Activated naive CD4-positive, alpha-beta T cell treated with anti-CD3 and anti-CD28 coated beads, Interleukin-2, amount 50 U/mL, for 24 hours (primary cell): ENCODE data around the gene IFT172.
"Not testable (repeated sequence)": the region's sequence is repeated elsewhere in the genome, so short reads cannot be mapped to it uniquely, and the experiment has no call there.

ENCODE experiments used
- H3K27ac Mint-ChIP-seq: one replicate; pipeline ENCODE4 v1.8.0; 2021; ENCODE audit warnings: mild to moderate bottlenecking, mixed read lengths
- H3K27me3 Mint-ChIP-seq: one replicate; pipeline ENCODE4 v1.8.0; 2021; ENCODE audit warnings: mixed read lengths
- H3K36me3 Mint-ChIP-seq: one replicate; pipeline ENCODE4 v1.8.0; 2021; ENCODE audit warnings: mixed read lengths
- H3K4me1 Mint-ChIP-seq: one replicate; pipeline ENCODE4 v1.8.0; 2021; ENCODE audit warnings: mixed read lengths
- H3K4me3 Mint-ChIP-seq: one replicate; pipeline ENCODE4 v1.8.0; 2021; ENCODE audit warnings: mild to moderate bottlenecking, mixed read lengths
- H3K9me3 Mint-ChIP-seq: one replicate; pipeline ENCODE4 v1.8.0; 2021; ENCODE audit warnings: mixed read lengths

Gene IFT172

GRCh38 chr2:27448381-27448780 lies 41.2 kb downstream of the IFT172 start:
- no peak overlapping the region for H3K4me3 Mint-ChIP-seq
- peaks cover 9% of the 10 kb centered on the region for H3K4me1 Mint-ChIP-seq
- H3K27ac Mint-ChIP-seq: no peak overlapping the region

GRCh38 chr2:27446057-27446456 lies 43.5 kb downstream of the IFT172 start:
- Mint-ChIP-seq H3K27me3 (no peaks in the 10 kb centered on the region), H3K4me1 (peaks cover 9% of the 10 kb centered on the region), H3K27ac (peak overlapping the region; percentile 32), H3K9me3 (no peaks in the 10 kb centered on the region), H3K4me3 (no peak overlapping the region), H3K36me3 (peaks cover 1% of the 10 kb centered on the region)

More at GRCh38 chr2:27448381-27448780, 41.2 kb downstream of the IFT172 start:
- Mint-ChIP-seq H3K9me3 (no peaks in the 10 kb centered on the region), H3K36me3 (peaks cover 3% of the 10 kb centered on the region), H3K27me3 (no peaks in the 10 kb centered on the region)

DNA sequence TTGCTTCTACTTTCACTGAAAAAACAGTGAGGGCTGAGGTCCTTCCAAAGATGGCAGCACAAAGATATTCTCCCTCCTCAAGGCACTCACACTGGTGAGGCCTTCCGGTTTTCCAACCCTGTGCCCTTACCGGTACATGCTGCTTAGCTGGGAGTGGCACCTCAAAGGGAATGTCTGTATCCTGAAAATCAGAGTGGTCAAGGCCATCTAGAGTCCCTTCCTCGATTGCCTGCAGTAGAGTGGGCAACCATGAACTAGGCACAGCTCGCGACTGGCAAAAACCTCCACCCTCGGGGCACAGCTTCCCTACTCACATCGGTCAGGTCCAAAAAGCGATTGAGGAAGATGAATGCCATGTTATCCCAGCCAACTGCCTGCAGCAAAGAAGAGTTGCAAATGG lies 43.9 kb downstream of the IFT172 start:
- no peak overlapping the region for H3K4me3 Mint-ChIP-seq
- peaks cover 3% of the 10 kb centered on the region for H3K36me3 Mint-ChIP-seq
- H3K27me3 Mint-ChIP-seq: no peaks in the 10 kb centered on the region
- peaks cover 9% of the 10 kb centered on the region for H3K4me1 Mint-ChIP-seq
- H3K9me3 Mint-ChIP-seq: no peaks in the 10 kb centered on the region
- H3K27ac Mint-ChIP-seq: peak overlapping the region; percentile 32

GRCh38 chr2:27445155-27445554 lies 44.4 kb downstream of the IFT172 start:
- H3K4me1 Mint-ChIP-seq: peaks cover 9% of the 10 kb centered on the region

DNA sequence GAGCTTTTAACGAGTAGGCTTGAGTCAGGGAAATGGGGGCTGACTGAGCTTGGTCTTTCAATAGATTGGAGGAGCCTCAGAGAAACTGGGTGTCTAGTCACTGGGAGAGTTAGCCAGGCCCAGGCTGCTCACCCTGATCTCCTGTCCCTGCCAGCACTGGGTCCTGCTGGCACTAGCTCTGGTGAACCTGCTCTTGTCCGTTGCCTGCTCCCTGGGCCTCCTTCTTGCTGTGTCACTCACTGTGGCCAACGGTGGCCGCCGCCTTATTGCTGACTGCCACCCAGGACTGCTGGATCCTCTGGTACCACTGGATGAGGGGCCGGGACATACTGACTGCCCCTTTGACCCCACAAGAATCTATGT lies 46.6 kb downstream of the IFT172 start:
- Mint-ChIP-seq H3K27ac (peak overlapping the region; percentile 19), H3K27me3 (no peaks in the 10 kb centered on the region), H3K4me1 (peaks cover 9% of the 10 kb centered on the region), H3K9me3 (no peaks in the 10 kb centered on the region), H3K4me3 (peak overlapping the region; percentile 3), H3K36me3 (peaks cover 11% of the 10 kb centered on the region)

More at GRCh38 chr2:27445155-27445554, 44.4 kb downstream of the IFT172 start:
- Mint-ChIP-seq H3K27me3 (no peaks in the 10 kb centered on the region), H3K9me3 (no peaks in the 10 kb centered on the region), H3K4me3 (no peak overlapping the region), H3K36me3 (peaks cover 4% of the 10 kb centered on the region), H3K27ac (no peak overlapping the region)

GRCh38 chr2:27441958-27442919 lies 47.3 kb downstream of the IFT172 start, which contains the start of gene KRTCAP3:
KRTCAP3 (plus strand) TSS chr2:27442381; CDS start chr2:27442413, 32 bp downstream.
- no peaks in the 10 kb centered on the region for H3K9me3 Mint-ChIP-seq

DNA sequence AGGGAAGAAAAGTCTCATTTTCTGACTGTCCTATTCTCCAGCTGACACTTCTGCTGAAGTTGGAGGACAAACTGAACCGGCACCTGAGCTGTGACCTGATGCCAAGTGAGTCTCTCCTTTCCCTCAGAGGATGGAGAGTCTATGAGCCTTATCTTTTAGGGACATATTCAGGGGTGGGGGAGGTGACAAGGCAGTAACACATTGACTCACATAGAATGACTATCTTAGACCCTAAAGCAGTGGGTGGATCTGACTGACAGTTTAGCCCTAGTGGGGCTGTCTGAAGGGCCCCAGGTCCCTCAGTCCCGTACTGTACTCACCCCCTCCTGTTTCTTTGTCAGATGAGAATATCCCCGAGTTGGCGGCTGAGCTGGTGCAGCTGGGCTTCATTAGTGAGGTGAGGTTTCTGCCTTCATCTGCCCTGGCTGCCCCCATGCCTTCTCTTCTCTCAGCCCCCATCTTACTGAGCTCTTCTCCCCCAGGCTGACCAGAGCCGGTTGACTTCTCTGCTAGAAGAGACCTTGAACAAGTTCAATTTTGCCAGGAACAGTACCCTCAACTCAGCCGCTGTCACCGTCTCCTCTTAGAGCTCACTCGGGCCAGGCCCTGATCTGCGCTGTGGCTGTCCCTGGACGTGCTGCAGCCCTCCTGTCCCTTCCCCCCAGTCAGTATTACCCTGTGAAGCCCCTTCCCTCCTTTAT lies 48.2 kb downstream of the IFT172 start:
- Mint-ChIP-seq H3K36me3 (peaks cover 12% of the 10 kb centered on the region), H3K27me3 (no peaks in the 10 kb centered on the region), H3K9me3 (no peaks in the 10 kb centered on the region), H3K27ac (no peak overlapping the region), H3K4me1 (peaks cover 9% of the 10 kb centered on the region), H3K4me3 (no peak overlapping the region)

More at GRCh38 chr2:27441958-27442919, 47.3 kb downstream of the IFT172 start, which contains the start of gene KRTCAP3:
- H3K27me3 Mint-ChIP-seq: no peaks in the 10 kb centered on the region
- peaks cover 12% of the 10 kb centered on the region for H3K36me3 Mint-ChIP-seq
- H3K27ac Mint-ChIP-seq: peak within 1 kb of the TSS; percentile 19
- peak within 1 kb of the TSS; percentile 3 for H3K4me3 Mint-ChIP-seq
- peaks cover 9% of the 10 kb centered on the region for H3K4me1 Mint-ChIP-seq

- peak overlapping the region; percentile 57 for H3K27ac Mint-ChIP-seq
- H3K27me3 Mint-ChIP-seq: no peaks in the 10 kb centered on the region
- H3K9me3 Mint-ChIP-seq: no peaks in the 10 kb centered on the region
- peaks cover 19% of the 10 kb centered on the region for H3K36me3 Mint-ChIP-seq
- peaks cover 30% of the 10 kb centered on the region for H3K4me1 Mint-ChIP-seq
- H3K4me3 Mint-ChIP-seq: no peak overlapping the region
Observed at GRCh38 chr2:27435628-27436027, 53.9 kb downstream of the IFT172 start.

DNA sequence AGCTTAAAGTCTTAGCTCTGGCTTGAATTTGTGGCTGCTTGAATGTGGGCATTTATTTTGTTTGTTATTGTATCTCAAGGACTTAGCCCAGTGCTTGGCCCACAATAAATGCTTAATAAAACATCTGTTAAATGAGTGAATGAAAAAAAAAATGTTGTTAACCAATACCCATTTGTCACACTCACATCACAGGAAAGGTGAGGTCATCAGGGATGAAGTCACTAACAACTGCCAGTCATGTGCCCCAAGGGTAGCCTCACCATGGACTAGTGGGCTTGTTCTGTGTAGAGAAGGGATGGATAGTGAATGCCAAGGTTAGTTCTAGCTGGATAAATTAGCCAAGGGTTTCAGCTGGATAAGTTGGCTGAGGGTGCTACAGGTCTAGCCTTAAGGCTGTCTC lies 58.1 kb downstream of the IFT172 start:
- H3K27ac Mint-ChIP-seq: peak overlapping the region; percentile 94
- peaks cover 48% of the 10 kb centered on the region for H3K4me1 Mint-ChIP-seq
- peaks cover 10% of the 10 kb centered on the region for H3K36me3 Mint-ChIP-seq
- H3K27me3 Mint-ChIP-seq: no peaks in the 10 kb centered on the region
- H3K4me3 Mint-ChIP-seq: peak overlapping the region; percentile 88
- no peaks in the 10 kb centered on the region for H3K9me3 Mint-ChIP-seq

DNA sequence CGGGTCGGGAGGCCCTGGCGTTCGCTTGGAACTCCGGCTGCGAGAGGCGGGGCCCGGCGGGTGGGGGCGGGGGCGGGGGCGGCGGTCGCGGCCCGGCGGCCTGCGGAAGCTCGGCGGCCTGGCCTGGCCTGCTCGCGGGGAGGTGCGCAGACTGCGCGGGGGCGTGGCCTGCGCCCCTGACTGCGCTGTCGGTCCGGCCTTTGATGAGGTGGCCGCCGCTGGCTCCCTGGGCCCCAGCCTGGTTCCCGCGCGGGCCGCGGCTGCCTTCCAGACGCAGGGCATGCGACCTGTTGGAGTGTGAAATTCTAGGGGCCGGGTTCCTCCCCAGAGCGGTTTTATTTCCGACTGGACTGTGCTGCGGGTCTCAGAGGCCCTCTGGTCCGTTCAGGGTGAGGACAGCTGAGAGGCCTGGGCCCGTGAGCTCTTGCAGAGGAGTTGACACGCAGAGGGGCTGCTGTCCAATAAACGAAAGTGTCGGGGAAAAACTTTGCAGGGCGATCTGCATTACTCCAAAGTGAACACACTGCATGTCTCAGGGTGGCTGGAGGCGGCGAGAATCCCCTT lies 60.5 kb downstream of the IFT172 start:
- Mint-ChIP-seq H3K4me3 (peak overlapping the region; percentile 98), H3K27me3 (no peaks in the 10 kb centered on the region), H3K36me3 (peaks cover 8% of the 10 kb centered on the region), H3K27ac (peak overlapping the region; percentile 96), H3K9me3 (no peaks in the 10 kb centered on the region), H3K4me1 (peaks cover 44% of the 10 kb centered on the region)

DNA sequence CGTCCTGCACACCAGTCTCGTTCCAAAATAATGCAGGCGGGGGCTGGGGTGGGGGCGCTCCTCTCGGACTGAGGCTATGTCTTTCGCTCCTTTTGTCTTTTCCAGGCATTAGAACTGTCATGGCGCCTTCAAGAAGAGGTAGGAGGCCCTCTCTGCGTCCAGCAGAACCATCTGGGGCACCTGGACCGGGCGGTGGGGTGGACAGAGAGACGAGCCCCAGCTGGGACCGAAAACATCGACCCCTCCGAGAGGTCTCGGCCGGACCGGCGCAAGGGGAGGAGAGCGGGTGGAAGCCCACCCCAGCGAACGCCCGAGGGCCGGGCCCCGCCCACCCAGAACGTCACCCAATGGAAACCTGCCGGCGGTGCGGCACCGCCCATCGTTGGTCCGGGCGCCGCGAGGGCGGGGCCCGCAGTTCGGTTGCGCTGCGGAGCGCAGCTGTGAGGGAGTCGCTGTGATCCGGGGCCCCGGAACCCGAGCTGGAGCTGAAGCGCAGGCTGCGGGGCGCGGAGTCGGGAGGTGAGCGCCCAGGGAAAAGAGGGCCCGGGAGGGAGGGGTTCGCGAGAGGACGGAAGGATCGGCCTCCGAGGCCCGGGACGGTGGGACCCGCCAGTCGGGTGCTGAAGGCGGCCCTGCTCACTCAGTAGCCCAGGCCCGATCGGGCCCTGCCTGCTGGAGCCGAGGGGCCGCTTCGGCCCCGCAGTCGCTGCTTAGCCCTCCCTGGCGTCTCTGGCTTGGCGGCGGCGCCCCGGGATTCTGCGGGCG lies 61.1 kb downstream of the IFT172 start, which contains the start of gene NRBP1:
Gene NRBP1 (plus strand): TSS at position 419 of the 765 bp plus-strand sequence. CDS start 4,643 bp downstream, outside the sequence.
- H3K36me3 Mint-ChIP-seq: peaks cover 4% of the 10 kb centered on the region
- H3K27me3 Mint-ChIP-seq: no peaks in the 10 kb centered on the region
- no peaks in the 10 kb centered on the region for H3K9me3 Mint-ChIP-seq
- peak within 1 kb of the TSS; percentile 99 for H3K27ac Mint-ChIP-seq
- H3K4me3 Mint-ChIP-seq: peak within 1 kb of the TSS; percentile 98
- H3K4me1 Mint-ChIP-seq: peaks cover 39% of the 10 kb centered on the region

GRCh38 chr2:27427863-27428212 lies 61.7 kb downstream of the IFT172 start:
- Mint-ChIP-seq H3K27ac (peak overlapping the region; percentile 99), H3K9me3 (no peaks in the 10 kb centered on the region), H3K4me3 (peak overlapping the region; percentile 98), H3K27me3 (no peaks in the 10 kb centered on the region), H3K36me3 (peaks cover 2% of the 10 kb centered on the region), H3K4me1 (peaks cover 34% of the 10 kb centered on the region)

GRCh38 chr2:27425039-27425438 lies 64.5 kb downstream of the IFT172 start:
- H3K27ac Mint-ChIP-seq, H3K9me3 Mint-ChIP-seq, H3K27me3 Mint-ChIP-seq, H3K36me3 Mint-ChIP-seq, H3K4me3 Mint-ChIP-seq: not testable (repeated sequence)
- H3K4me1 Mint-ChIP-seq: peaks cover 12% of the 10 kb centered on the region

GRCh38 chr2:27422958-27423357 lies 66.6 kb downstream of the IFT172 start:
- Mint-ChIP-seq H3K27ac (no peak overlapping the region), H3K9me3 (no peaks in the 10 kb centered on the region), H3K4me1 (peaks cover 5% of the 10 kb centered on the region), H3K27me3 (no peaks in the 10 kb centered on the region), H3K4me3 (no peak overlapping the region), H3K36me3 (no peaks in the 10 kb centered on the region)

DNA sequence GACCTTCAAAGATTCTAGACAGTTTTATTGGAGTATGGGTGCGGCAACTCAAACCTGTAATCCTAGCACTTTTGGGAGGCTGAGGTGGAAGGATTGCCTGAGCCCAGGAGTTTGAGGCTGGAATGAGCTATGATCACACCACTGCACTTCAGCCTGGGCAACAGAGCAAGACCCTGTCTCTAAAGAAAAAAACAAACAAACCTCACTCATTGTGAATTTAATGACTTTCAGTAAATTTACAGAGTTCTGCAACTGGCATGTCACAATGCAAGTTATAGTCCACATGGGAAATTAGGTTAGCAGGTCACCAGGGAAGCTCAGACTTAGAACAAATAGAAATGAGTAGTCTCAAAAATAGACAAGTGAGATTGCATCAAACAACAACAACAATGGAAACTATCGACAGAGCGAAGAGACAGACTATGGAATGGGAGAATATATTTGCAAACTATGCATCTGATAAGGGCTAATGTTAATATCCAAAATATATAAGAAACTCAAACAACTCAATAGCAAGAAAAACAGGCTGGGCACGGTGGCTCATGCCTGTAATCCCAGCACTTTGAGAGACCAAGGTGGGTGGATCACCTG lies 67.8 kb downstream of the IFT172 start:
- Mint-ChIP-seq H3K27me3 (no peaks in the 10 kb centered on the region), H3K4me3 (no peak overlapping the region), H3K4me1 (no peaks in the 10 kb centered on the region), H3K36me3 (no peaks in the 10 kb centered on the region), H3K9me3 (no peaks in the 10 kb centered on the region), H3K27ac (no peak overlapping the region)
